Gastrocnemius medialis (tissue), 4 donors: ENCODE data around the gene ERCC6L2. TPM values are rescaled to one million over a fixed set of nuclear protein-coding genes. Genes with fewer than 3 reads are reported as not detected.

ENCODE experiments used
- ATAC-seq, 2 donors: fragments of 150-250 bp; one replicate each; pipeline ENCODE4 v1.9.1; 2016
- DNase-seq, 2 donors: peaks; one replicate each; pipeline ENCODE4 v3.0.0-alpha.2; 2019
- H3K27ac ChIP-seq, 4 donors: fragments of 200-600 bp; sonication (generic); 1 replicate in 1 of 4; 2 replicates in 3 of 4; pipeline ENCODE4 v1.5.1; 2016 to 2018; ENCODE audit warnings: mild to moderate bottlenecking in 2 of 4, moderate library complexity in 1 of 4
- H3K27me3 ChIP-seq, 3 donors: fragments of 200-600 bp; sonication (generic) in 2 of 3; 1 replicate in 1 of 3; 2 replicates in 2 of 3; pipeline versions ENCODE4 v1.5.1 to v1.6.0; 2016 to 2019; ENCODE audit warnings: mild to moderate bottlenecking in 1 of 3, moderate library complexity in 1 of 3
- H3K36me3 ChIP-seq, 2 donors: fragments of 200-600 bp; sonication (generic) in 1 of 2; one replicate each; pipeline ENCODE4 v1.5.1; 2017 to 2018
- H3K4me1 ChIP-seq, 2 donors: fragments of 200-600 bp; sonication (generic) in 1 of 2; one replicate each; pipeline ENCODE4 v1.5.1; 2016 to 2017; ENCODE audit warnings: mild to moderate bottlenecking in 2 of 2
- H3K4me3 ChIP-seq, 4 donors: fragments of 200-600 bp; sonication (generic) in 3 of 4; 1 replicate in 1 of 4; 2 replicates in 3 of 4; pipeline ENCODE4 v1.5.1; 2016 to 2019; ENCODE audit warnings: mild to moderate bottlenecking in 2 of 4
- H3K9me3 ChIP-seq, 3 donors: fragments of 200-600 bp; sonication (generic) in 2 of 3; 1 replicate in 1 of 3; 2 replicates in 2 of 3; pipeline ENCODE4 v1.5.1; 2016 to 2019
- CTCF ChIP-seq, 5 experiments: fragments of 450-650 bp in 3 of 5; fragments of 200-600 bp in 2 of 5; sonication (generic) in 2 of 5; IDR thresholded peaks in 4 of 5; conservative IDR thresholded peaks in 1 of 5; 1 replicate in 4 of 5; 2 replicates in 1 of 5; pipeline ENCODE4 v1.5.1; 2016 to 2019; ENCODE audit warnings: antibody characterized with exemption in 5 of 5, mild to moderate bottlenecking in 3 of 5, moderate library complexity in 3 of 5
- POLR2A ChIP-seq, 2 donors: fragments of 450-650 bp; IDR thresholded peaks; one replicate each; pipeline ENCODE4 v1.6.1; 2017; ENCODE audit warnings: antibody characterized with exemption in 2 of 2, mild to moderate bottlenecking in 2 of 2, moderate library complexity in 2 of 2
- in situ Hi-C, 4 donors: fragments of 200-750 bp; cut with MboI; loops; one replicate each; pipeline versions ENCODE4 v1.15.0 to v1.8.0; 2017; ENCODE audit warnings: low sequenced_read_pairs in 4 of 4
- intact Hi-C: fragments of 100-400 bp; cut with DNase I; formaldehyde crosslinking; loops from one replicate; pipeline ENCODE4 v1.15.1; 2023; ENCODE audit warnings: low total_unique reads
- total RNA-seq, 4 donors: library from RNA; depleted of rRNA; stranded (reverse); fragments of >200 nt; gene quantifications; one replicate each; pipeline versions ENCODE4 v1.1.0 to v1.2.3, GENCODE V29; 2016

Gene ERCC6L2
- total RNA-seq, 4 donors from 2014 or later: 24.2 to 46.2 (median 35.9) TPM

- no peaks in the 10 kb centered on the region for H3K27me3 ChIP-seq
- ATAC-seq (peak in 1 of 2 donors; percentile 36), DNase-seq (no peak)
- H3K36me3 ChIP-seq: no peaks in the 10 kb centered on the region
- TF ChIP-seq POLR2A (IDR thresholded peaks at IDR 0.05): no peak
- no peak for TF ChIP-seq CTCF (IDR thresholded peaks at IDR 0.05 in 4 of 5, conservative IDR thresholded peaks at IDR 0.05 in 1 of 5)
- H3K4me1 ChIP-seq: no peaks in the 10 kb centered on the region
- intact Hi-C loops: no loop called here
- H3K9me3 ChIP-seq: no peaks in the 10 kb centered on the region
- in situ Hi-C loops: loop anchor here in 1 of 4 donors (25.0 kb wide), 1 partner anchor 345 kb away; the partner anchor contains the start of gene PTCH1
- no peak overlapping the region for H3K27ac ChIP-seq
- no peak overlapping the region for H3K4me3 ChIP-seq
These were observed 18.4 kb upstream of the ERCC6L2 start for GRCh38 chr9:95857124-95857523.

DNA sequence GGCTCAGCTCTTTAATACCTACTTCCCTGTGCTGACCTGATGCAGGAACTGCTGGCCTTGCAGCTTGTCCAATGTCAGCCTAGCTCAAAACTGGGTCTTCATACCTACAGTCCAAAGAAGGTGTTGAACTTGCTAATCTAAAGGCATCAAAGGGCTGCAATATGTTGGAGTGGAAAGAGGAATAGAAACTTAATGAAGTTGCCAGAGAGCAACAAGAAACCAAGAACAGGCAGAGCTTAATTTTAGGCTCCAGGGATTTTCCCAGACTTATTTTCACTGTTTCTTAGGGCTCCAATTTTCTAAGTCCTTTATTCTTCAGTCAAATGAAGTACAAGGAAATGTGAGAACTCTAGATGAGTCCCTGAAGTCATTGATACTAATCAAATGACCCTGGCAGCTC lies 17.6 kb upstream of the ERCC6L2 start:
- H3K27ac ChIP-seq: no peak overlapping the region
- H3K27me3 ChIP-seq: no peaks in the 10 kb centered on the region
- DNase-seq (no peak), ATAC-seq (no peak)
- TF ChIP-seq POLR2A (IDR thresholded peaks at IDR 0.05) (no peak), CTCF (IDR thresholded peaks at IDR 0.05 in 4 of 5, conservative IDR thresholded peaks at IDR 0.05 in 1 of 5) (no peak)
- no peaks in the 10 kb centered on the region for H3K4me1 ChIP-seq
- no peaks in the 10 kb centered on the region for H3K36me3 ChIP-seq
- H3K9me3 ChIP-seq: no peaks in the 10 kb centered on the region
- intact Hi-C loops (no loop called here), in situ Hi-C loops (loop anchor here in 1 of 4 donors (25.0 kb wide), 1 partner anchor 346 kb away; the partner anchor contains the start of gene PTCH1)
- H3K4me3 ChIP-seq: no peak overlapping the region

DNA sequence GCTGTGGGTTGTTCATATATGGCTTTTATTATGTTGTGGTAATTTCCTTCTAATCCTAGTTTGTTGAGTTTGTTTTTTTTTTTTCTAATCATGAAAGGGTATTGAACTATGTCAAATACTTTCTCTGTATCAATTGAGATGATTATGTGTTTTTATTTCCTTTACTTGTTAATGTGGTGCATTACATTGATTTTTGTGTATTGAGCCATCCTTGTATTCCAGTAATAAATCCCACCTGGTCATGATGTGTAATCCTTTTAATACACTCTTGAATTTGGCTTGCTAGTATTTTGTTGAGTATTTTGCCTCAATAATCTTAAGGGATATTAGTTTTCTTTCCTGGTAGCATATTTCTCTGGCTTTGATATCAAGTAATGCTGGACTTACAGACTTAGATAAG lies 13.1 kb upstream of the ERCC6L2 start:
- intact Hi-C loops: no loop called here
- in situ Hi-C loops: loop anchor here in 1 of 4 donors (25.0 kb wide), 1 partner anchor 350 kb away; the partner anchor contains the start of gene PTCH1
- Histone ChIP-seq H3K27ac (no peak overlapping the region), H3K4me1 (no peaks in the 10 kb centered on the region), H3K27me3 (no peaks in the 10 kb centered on the region), H3K36me3 (no peaks in the 10 kb centered on the region), H3K9me3 (no peaks in the 10 kb centered on the region), H3K4me3 (no peak overlapping the region)
- TF ChIP-seq CTCF (IDR thresholded peaks at IDR 0.05 in 4 of 5, conservative IDR thresholded peaks at IDR 0.05 in 1 of 5) (no peak), POLR2A (IDR thresholded peaks at IDR 0.05) (no peak)
- ATAC-seq (no peak), DNase-seq (no peak)

DNA sequence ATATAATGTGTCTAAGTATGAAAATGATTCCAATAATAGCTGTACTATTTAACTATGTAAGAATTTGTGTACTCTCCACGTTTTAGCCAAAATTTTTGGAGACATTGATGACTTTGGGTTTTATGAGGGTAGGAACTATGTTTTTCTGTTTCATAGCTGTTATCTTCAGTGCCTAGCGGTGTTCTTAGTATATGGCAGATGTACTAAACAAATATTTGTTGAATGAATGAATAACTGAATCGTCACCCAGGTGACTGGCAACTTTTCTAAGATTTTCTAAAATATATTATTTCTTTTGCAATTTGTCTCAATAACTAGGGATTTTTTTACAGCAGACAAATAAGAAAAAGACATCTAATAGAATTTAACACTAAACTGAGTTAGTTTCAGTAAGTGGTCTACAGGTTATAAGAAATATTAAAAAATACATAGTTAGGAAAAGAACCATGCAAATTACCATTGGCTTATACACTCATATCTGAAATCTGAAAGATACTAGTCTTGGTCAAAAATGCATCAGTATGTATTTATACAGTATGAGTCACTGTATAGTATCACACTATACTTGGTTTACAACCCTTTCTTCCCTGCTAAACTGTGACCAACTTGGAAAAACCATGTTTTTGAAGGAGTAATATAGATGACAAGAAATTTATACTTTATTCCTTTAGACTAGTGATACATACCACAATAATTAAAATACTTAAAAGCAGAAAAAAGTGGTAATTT lies 10.5 kb upstream of the ERCC6L2 start:
- ATAC-seq: no peak
- intact Hi-C loops: no loop called here
- in situ Hi-C loops: loop anchor here in 1 of 4 donors (25.0 kb wide), 1 partner anchor 353 kb away; the partner anchor contains the start of gene PTCH1

More for the DNA sequence above, 10.5 kb upstream of the ERCC6L2 start:
- Histone ChIP-seq H3K4me1 (no peaks in the 10 kb centered on the region), H3K27ac (no peak overlapping the region), H3K36me3 (no peaks in the 10 kb centered on the region), H3K27me3 (no peaks in the 10 kb centered on the region), H3K4me3 (no peak overlapping the region), H3K9me3 (no peaks in the 10 kb centered on the region)
- TF ChIP-seq CTCF (IDR thresholded peaks at IDR 0.05 in 4 of 5, conservative IDR thresholded peaks at IDR 0.05 in 1 of 5): no peak
- no peak for TF ChIP-seq POLR2A (IDR thresholded peaks at IDR 0.05)
- DNase-seq: no peak
